HS-5 (cell line): ENCODE measurements around the gene IGF1R.

Source experiments
- DNase-seq: peaks from one replicate; pipeline ENCODE4 v3.0.0-alpha.2; 2012; ENCODE audit warnings: low read depth

Gene IGF1R

GRCh38 chr15:98727115-98728040, 79.0 kb downstream of the IGF1R start:
- DNase-seq: peak; percentile 80

- DNase-seq: no peak
Observed at GRCh38 chr15:98728082-98728810, 79.9 kb downstream of the IGF1R start.

GRCh38 chr15:98728811-98729160, 80.4 kb downstream of the IGF1R start:
- DNase-seq: no peak

- DNase-seq: no peak
Observed at GRCh38 chr15:98729446-98730042, 81.2 kb downstream of the IGF1R start.

GRCh38 chr15:98730860-98731711, 82.7 kb downstream of the IGF1R start:
- no peak for DNase-seq

GRCh38 chr15:98731712-98732450, 83.5 kb downstream of the IGF1R start:
- no peak for DNase-seq

- no peak for DNase-seq
Observed at GRCh38 chr15:98733098-98733497, 84.8 kb downstream of the IGF1R start.

- no peak for DNase-seq
Observed at GRCh38 chr15:98734466-98735199, 86.3 kb downstream of the IGF1R start.

GRCh38 chr15:98735304-98735703, 87.0 kb downstream of the IGF1R start:
- no peak for DNase-seq

- DNase-seq: no peak
Observed at GRCh38 chr15:98735895-98736617, 87.7 kb downstream of the IGF1R start.

GRCh38 chr15:98737159-98737558, 88.8 kb downstream of the IGF1R start:
- no peak for DNase-seq

GRCh38 chr15:98737721-98738120, 89.4 kb downstream of the IGF1R start:
- no peak for DNase-seq

- no peak for DNase-seq
Observed at GRCh38 chr15:98738689-98739401, 90.5 kb downstream of the IGF1R start.

- DNase-seq: no peak
Observed at GRCh38 chr15:98740295-98740694, 92.0 kb downstream of the IGF1R start.

GRCh38 chr15:98740963-98741362, 92.6 kb downstream of the IGF1R start:
- DNase-seq: no peak

GRCh38 chr15:98743177-98743576, 94.8 kb downstream of the IGF1R start:
- DNase-seq: no peak

GRCh38 chr15:98744506-98744905, 96.2 kb downstream of the IGF1R start:
- DNase-seq: no peak

- DNase-seq: no peak
Observed at GRCh38 chr15:98745179-98745578, 96.8 kb downstream of the IGF1R start.
